Superior temporal gyrus (tissue), 1 donor: ENCODE data around the gene DPP6.

ENCODE experiments used
- DNase-seq: peaks from one replicate; pipeline ENCODE4 v3.0.0-alpha.2; 2016; ENCODE audit errors: extremely low spot score

Gene DPP6

GRCh38 chr7:154412105-154412504 is 359.9 kb downstream of the DPP6 start:
- DNase-seq: no peak

DNA sequence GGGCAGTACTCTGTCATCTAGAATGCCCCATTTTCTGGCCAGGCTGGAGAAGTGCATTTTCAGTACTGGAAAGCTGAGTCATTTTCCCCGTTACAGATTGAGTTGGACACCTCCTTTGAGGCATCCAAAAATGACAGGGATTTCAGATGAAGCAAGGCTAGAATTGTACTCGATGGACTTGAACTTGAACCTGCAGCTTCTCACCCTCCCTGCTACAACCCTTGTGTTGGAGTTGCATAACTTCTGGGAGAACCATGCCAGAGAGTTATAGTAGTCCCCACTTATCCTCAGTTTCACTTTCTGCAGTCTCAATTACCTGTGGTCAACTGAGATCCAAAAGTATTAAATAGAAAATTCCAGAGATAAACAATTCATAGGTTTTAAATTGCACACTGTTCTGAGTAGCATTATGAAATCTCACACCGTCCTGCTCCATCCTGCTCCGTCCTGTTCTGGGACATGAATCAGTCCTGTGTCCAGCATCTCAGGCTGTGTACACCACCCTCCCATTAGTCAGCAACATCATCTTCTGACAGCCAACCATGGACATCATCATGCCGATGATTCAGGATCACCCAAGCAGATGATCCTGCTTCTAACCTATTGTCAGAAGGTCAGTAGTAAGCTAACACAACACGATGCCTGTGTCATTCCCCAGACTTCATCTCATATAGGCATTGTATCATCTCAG is 363.7 kb downstream of the DPP6 start:
- peak; percentile 10 for DNase-seq

- DNase-seq: peak; percentile 11
Observed at GRCh38 chr7:154416714-154417113, 364.5 kb downstream of the DPP6 start.

GRCh38 chr7:154419344-154419743 is 367.1 kb downstream of the DPP6 start:
- peak; percentile 59 for DNase-seq

DNA sequence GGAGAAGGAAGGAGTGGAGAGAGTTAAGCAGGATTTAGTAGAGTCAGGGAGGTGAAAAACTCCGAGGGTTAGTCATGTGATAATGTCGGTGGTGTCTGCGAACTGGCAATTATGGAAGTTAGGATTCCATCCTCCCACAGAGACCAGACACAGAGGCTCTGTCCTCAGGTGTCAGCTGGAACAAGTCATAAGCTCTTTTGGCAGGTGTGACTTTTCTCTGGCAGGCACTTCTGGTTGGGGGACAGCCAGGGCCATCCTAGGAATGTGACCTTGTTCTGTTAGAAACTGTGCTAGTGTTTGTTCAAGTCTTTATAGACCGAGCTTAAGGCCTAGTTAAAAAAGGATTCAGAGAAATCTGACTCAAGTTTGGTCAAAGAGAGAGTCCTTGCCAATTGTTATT is 371.0 kb downstream of the DPP6 start:
- no peak for DNase-seq

- DNase-seq: no peak
Observed at GRCh38 chr7:154424350-154424749, 372.2 kb downstream of the DPP6 start.

DNA sequence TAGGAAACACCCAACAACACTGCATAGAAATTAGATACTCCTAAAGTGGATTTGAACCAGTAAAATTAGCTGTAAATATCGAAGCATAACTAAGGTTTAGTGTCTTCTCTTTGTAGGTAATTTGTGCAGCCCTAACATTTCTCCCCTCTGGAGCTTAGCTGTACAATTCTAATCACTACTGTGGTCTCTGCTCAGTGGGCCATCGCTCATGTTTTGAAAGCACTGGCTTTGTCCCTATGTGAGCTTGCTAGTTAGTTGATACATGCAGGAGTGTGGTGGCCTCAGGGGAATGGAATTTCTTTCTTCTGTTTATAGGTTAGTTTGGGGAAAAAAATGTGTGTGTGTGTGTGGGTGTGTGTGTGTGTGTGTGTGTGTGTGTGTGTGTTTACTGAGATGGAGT is 373.1 kb downstream of the DPP6 start:
- DNase-seq: no peak

- peak; percentile 68 for DNase-seq
Observed at GRCh38 chr7:154426778-154427177, 374.6 kb downstream of the DPP6 start.

GRCh38 chr7:154427533-154427932 is 375.3 kb downstream of the DPP6 start:
- DNase-seq: peak; percentile 93

- no peak for DNase-seq
Observed at GRCh38 chr7:154429666-154430404, 377.6 kb downstream of the DPP6 start.

DNA sequence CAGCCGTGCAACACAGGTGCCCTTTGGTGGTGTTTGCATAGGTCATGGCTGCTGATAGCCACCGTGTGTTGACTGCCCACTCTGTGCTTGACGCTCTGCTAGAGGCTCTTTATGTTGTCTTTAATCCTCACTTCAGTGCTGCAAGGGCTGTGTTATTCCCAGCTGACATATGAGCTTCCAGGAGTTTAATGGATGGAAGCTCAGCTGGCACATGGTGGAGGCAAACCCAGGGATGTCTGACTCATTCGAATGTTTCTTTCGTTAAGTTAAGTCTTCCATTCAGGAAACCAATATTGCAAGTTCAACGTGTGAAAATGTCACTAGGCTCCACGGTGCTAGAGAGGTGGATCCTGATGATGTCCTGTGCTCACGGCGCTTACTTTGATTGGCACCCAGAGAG is 378.4 kb downstream of the DPP6 start:
- no peak for DNase-seq

DNA sequence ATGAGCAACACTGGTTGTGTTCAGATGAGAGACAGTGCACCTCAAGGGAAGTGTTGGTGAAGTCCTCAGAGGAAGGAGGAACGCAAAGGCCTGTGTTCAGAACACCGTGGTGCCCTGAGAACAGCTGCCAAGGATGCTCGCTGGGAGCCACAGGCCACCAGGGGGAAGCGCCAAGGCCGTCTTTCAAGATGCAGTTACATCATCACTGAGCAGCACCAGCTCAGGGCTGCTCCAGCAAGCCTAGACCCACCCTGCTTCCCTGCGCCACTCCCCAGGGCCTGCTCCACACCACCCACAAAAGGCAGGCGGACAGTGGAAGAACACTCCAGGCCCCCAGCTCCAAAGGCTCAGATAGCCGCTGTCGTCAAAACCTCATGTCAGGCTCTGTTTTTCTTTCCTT is 378.8 kb downstream of the DPP6 start:
- no peak for DNase-seq

DNA sequence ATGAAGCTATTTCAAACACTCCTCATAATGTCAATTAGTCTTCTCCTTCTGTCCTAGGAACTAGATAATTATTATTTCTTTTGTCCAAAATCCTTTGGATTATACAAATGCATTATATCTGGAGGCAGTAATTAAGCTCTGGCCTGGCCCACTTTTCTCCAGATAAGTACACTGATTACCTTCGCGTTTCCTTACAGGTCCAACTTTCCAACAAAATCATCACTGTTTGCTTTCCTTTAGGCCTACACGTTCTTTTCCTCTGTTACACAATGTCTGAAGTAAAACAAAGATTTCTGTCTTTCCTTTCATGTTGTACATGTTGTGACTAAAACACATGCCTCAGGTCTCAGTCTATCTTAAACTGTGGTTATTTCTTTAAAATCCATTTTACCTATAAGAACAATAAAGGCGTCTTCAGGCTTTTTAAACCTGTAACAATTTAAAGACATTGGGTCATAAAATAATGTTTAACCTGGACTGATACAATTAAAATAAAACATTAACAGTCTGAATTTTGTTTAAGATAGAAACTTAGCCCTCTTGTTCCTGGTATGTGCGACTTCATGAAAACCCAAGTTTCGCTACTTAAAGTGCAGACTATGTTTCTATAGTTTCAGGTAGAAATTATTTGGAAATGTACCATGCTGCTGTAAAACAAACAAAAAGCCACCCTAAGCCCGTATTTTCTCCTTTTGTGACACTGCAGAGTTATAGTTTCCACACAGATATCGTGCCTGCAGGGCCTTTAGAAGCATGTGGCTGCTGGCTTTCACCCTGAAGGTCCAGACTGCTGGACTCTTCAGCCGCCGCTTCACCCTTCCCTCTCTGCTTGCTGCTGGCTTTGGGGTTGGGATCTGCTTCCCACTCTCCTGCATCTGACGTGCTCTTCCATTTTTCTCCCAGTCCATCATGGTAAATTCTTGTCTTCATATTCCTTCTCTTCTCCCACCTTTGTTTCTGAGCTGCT is 381.7 kb downstream of the DPP6 start:
- no peak for DNase-seq

- DNase-seq: no peak
Observed at GRCh38 chr7:154436560-154436959, 384.4 kb downstream of the DPP6 start.

- DNase-seq: no peak
Observed at GRCh38 chr7:154437234-154437633, 385.0 kb downstream of the DPP6 start.

- no peak for DNase-seq
Observed at GRCh38 chr7:154438571-154439367, 386.6 kb downstream of the DPP6 start.

GRCh38 chr7:154440058-154440457 is 387.9 kb downstream of the DPP6 start:
- DNase-seq: no peak

DNA sequence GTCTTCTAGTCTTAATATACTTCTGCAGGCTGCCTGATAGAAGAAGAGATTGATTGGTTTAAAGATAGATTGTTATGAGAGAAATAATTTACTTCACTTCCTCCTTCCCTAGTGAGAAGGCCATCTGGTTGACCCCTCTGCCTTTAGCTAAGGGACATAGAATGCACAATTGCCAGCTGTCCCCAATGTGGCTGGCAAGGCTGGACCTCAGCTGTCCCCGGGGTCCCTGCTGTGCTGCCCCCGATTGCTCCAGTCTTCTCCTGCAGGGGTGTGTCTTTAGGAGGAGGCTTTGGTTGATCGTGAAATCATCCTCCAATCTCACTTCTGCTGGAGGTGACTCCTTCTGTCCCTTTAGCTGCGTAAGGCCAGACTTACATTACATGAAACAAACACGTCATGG is 388.5 kb downstream of the DPP6 start:
- DNase-seq: no peak

GRCh38 chr7:154441811-154442210 is 389.6 kb downstream of the DPP6 start:
- no peak for DNase-seq

DNA sequence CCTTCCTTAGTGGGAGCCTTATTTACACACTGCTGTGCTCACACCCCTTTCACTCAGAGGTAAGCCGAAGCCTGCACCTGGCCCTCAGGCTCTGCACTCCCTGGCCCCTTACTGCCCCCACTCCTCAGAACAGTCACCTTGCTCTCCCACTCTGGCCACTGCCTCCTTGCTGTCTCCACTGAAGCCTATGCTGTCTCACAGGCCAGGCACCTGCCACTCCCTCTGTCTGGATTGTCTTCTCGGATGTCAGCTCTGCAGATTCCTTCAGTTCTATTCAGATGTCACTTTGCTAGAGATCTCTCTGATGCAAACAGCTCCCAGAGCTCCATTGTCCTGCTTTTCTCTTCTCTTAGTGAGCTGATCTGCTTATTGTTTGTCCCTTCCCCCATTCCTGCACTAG is 390.7 kb downstream of the DPP6 start:
- DNase-seq: no peak

- DNase-seq: no peak
Observed at GRCh38 chr7:154450451-154450850, 398.3 kb downstream of the DPP6 start.
